GM19240 (cell line): ENCODE measurements around the gene OLFML1.
A peak's percentile ranks its signal among the peaks of the same experiment; 100 is the strongest.

Experiments used
- DNase-seq: peaks from one replicate; pipeline ENCODE4 v3.0.0; 2011; ENCODE audit warnings: low spot score; ENCODE audit not compliant: insufficient read length

OLFML1 gene

GRCh38 chr11:7480113-7480512, 5.2 kb upstream of the OLFML1 start:
- no peak for DNase-seq

- DNase-seq, result no peak
Observed at GRCh38 chr11:7484131-7484530, 1.2 kb upstream of the OLFML1 start.

DNA sequence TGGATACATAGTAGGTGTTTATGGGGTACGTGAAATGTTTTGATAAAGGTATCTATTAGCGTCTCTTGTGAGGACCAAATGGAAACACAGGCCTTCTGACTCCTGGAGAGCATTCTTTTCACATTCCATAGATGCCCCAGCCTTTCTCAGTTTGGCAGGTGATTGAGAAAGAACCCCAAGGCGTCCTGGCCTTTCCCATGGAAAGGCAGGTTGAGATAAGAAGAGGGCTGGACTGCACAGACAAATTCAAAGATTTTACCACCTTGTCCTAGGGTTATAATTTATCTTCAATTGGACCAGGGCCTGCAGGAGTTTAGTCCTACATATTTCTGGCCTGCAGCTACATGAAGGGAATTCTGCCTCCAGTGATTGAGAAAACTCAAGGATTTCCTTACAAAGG, 661 bp upstream of the OLFML1 start:
- DNase-seq, result no peak

DNA sequence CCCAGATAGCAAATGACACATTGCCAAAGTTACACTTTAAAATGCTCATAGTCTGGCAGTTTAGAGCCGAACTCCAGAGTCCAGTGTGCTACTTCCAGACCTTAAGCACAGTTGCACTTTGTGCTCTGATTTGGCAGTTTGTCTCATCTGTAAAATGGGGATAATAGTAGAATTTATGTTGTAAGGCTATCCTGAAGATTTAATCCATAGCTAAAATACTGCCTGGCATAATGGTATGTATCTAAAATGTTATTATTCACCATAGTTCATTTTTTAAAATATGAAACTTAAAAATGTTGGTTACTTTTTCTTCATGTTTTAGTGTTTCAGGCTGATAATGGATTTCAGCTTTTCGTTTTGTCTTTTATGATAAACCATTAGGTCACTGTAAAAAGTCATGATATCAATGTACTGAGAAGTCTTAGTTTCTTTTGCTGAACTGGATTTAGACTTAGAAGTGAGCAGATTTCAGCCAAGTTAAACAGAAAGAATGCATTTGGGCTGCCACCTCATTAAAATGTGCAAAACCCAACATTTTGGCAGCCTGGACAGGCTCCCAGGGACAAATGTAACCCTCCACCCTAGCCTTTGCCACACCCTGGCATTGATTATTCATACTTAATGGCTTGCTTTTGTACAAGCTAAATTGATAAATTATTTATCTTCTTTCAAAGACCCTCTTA, 933 bp downstream of the OLFML1 start:
- no peak for DNase-seq

GRCh38 chr11:7486781-7487140, 1.5 kb downstream of the OLFML1 start:
- DNase-seq, result no peak

DNA sequence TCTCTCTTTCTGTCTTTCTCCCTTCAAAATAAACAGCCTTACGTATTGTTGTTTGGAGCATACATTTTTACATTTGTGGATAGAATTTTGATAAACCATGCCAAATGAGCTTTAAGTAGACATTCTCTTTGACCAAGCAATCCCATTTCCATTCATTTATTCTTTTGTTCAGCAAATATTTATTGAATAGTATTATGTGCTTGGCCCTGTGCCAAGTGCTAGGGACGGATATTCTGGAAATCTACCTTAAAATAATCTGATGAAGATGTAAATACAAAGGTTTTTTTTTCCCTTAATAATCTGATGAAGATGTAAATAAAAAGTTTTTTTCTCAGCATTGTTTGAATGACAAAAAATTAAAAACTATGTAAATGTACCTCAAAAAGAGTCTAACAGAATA, 2.1 kb downstream of the OLFML1 start:
- DNase-seq, result no peak

- DNase-seq, result no peak
Observed at GRCh38 chr11:7488681-7489080, 3.4 kb downstream of the OLFML1 start.

DNA sequence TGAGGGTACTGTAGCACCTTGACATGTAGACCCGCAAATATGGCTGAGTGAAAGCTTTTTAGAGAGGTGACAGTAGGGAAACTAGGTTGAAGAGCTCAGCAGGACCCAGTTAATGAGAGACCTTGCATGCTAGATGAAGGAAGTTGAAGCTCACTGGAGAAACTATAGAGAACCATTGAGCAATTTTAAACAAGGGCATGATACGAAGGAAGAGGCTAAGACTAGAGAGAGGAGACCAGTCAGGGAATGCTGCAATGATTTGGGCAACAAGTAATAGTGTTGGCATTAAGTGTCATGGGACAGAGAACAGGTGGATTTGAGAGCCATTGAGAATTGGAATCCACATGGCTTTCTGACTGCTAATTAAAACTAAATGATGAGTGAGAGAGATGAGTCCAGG, 4.1 kb downstream of the OLFML1 start:
- DNase-seq, result no peak

GRCh38 chr11:7490054-7490453, 4.7 kb downstream of the OLFML1 start:
- DNase-seq, result no peak

GRCh38 chr11:7490535-7490934, 5.2 kb downstream of the OLFML1 start:
- no peak for DNase-seq

DNA sequence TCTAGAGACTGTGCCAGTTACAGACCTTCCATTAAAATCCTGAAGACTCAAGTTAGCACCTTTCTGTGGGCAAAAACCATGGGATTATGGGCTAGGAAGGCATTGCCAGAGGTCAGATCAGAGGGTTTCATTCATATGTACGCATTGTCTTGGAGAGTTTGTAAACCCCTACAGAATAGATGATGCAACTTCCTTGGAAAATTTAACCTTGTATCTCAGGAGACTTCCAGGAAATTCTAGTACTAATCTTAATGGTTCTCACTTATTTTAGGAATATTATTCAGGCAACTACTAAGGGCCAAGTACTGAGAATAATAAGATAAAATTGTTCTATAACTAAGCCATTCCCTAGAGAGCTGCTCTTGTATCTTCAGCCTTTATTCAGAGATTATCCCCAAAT, 6.9 kb downstream of the OLFML1 start:
- no peak for DNase-seq

- DNase-seq, result no peak
Observed at GRCh38 chr11:7493670-7494069, 8.4 kb downstream of the OLFML1 start.

GRCh38 chr11:7494086-7494745, 8.9 kb downstream of the OLFML1 start:
- DNase-seq, result no peak

DNA sequence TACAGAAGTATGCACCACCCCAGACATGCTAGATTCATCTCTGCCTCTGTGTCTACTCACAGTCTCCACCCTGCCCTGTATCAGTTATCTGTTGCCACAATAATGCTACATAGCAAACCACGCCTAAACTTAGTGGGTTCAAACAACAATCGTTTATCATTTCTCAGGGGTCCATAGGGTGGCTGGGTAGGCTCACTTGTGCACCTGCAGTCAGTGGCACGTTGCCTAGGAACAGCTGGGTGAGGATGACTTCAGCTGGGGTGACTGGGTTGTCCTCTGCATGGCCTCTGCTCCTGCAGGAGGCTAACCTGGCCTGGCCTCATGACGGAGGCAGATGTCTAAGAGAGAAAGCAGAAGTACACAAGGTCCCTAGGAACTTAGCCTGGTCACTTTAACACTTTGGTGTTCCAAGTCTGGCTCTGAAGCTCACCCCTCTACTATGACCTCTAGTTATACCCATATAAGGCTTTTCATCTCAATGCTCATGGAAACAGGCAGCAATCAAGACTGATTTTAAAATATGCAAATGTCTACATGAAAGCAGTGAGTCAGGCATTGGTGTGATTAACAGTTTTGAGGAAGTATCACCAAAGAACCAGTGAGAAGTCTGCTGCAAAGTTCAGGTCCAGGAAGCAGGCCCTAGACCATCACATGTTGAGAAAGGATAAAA, 10.7 kb downstream of the OLFML1 start:
- peak; percentile 41 for DNase-seq

DNA sequence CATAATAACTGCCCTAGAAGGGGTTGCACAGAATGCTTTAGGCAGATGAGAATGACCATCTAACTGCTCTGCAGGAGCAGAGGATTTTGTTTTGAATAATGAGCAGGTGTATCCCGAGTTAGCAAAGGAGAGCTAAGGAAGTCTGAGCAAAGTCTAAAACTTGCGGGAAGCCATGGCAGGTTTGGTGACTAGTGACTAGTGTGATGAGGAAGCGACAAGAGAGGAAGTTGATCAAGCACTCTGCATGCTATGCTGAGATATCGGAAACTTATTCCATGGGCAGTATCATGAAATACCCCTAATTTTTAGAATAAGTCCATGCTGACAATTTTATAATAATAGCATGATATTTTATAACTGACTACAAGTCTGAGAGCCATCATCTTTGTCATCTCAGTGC, 12.9 kb downstream of the OLFML1 start:
- no peak for DNase-seq

- no peak for DNase-seq
Observed at GRCh38 chr11:7499081-7499480, 13.8 kb downstream of the OLFML1 start.

DNA sequence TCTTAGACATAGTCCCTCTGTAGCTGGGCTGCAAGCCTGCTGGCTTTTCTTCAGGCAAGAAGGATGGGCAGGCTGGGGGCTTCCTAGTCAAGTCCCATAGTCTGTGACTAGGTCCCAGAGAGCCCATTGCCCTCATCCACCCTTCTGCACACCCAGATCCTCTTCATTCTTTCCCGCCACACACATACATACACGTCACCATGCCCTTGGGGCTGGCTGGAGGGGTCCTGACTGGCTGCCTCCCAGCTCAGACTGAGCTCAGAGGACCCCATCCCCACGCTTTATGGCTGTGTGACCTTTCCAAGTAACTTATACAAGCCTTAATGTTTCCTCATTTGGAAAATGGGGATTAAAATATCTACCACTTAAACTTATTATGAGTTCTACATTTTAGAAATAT, 14.9 kb downstream of the OLFML1 start:
- DNase-seq, result no peak

DNA sequence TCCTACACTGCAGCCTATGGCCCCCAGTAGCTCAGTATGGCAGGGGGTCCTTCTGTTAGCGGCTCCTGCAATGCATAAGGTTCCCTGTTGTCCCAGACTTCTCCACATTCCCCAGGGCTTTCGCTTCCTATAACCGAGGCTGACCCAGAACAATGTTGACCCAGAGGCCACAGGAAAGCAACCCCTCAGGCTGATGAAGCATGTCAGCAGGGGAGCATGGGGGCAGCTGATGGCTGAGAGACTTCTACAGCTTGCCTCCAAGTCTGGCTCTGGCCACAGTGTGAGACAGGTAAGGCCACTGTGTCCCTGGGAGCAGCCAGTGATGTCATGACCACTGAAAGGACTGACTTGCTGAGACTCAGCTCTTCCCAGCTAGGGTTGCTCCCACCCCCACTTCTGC, 15.9 kb downstream of the OLFML1 start:
- DNase-seq, result no peak

GRCh38 chr11:7501894-7502293, 16.6 kb downstream of the OLFML1 start:
- no peak for DNase-seq

- no peak for DNase-seq
Observed at GRCh38 chr11:7506243-7506642, 20.9 kb downstream of the OLFML1 start.

- DNase-seq, result no peak
Observed at GRCh38 chr11:7508087-7508486, 22.8 kb downstream of the OLFML1 start.

DNA sequence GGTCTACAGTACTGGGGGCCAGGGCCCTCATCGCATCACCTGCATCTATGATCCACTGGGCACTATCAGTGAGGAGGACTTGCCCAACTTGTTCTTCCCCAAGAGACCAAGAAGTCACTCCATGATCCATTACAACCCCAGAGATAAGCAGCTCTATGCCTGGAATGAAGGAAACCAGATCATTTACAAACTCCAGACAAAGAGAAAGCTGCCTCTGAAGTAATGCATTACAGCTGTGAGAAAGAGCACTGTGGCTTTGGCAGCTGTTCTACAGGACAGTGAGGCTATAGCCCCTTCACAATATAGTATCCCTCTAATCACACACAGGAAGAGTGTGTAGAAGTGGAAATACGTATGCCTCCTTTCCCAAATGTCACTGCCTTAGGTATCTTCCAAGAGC, 24.7 kb downstream of the OLFML1 start:
- DNase-seq, result no peak

- no peak for DNase-seq
Observed at GRCh38 chr11:7511401-7511800, 26.1 kb downstream of the OLFML1 start.
